Measurements from ENCODE around the gene OR4F6.
"Not testable (repeated sequence)": the region's sequence is repeated elsewhere in the genome, so short reads cannot be mapped to it uniquely, and the experiment has no call there.

DNA sequence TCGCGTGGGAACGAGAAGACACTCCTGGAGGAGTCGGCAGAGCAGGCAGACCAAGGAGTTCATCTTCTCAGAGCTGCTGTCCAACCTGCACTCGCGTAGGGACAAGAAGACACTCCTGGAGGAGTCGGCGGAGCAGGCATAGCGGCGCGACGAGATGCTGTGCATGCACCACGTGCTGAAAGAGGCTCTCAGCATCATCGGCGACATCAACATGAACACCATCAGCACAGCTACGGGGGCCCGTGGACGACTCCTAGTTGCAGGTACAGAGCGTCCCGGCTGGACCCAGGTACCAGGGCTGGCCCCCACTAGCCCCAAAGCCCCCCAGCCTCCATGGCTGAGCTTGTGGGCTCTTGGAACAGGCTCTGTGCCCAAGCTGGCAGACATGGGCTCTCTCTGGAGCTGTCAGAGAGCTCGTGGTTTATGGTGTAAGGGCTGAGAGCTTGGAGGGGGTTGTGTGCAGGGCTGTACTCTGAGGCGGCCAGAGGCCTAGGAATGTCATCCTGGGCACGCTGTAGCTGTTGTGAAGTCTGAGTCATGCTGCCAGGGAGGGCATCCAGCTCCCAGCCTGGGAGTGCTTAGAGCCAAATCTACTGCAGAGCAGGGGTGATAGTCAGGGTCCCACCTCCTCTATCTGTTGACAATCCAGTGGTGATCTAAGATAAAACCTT lies 38.5 kb upstream of the OR4F6 start:
- not testable (repeated sequence) for TF ChIP-seq GABPB1 (CRISPR knock-in tag; IDR thresholded peaks at IDR 0.05); SOX15 (CRISPR knock-in tag; IDR thresholded peaks at IDR 0.05); ELF4 (CRISPR knock-in tag; IDR thresholded peaks at IDR 0.05; ENCODE audit: low read depth); CREM (CRISPR knock-in tag; IDR thresholded peaks at IDR 0.05); SMAD3 (CRISPR knock-in tag; IDR thresholded peaks at IDR 0.05; ENCODE audit: borderline replicate concordance)
- TF ChIP-seq, protein P1, sequence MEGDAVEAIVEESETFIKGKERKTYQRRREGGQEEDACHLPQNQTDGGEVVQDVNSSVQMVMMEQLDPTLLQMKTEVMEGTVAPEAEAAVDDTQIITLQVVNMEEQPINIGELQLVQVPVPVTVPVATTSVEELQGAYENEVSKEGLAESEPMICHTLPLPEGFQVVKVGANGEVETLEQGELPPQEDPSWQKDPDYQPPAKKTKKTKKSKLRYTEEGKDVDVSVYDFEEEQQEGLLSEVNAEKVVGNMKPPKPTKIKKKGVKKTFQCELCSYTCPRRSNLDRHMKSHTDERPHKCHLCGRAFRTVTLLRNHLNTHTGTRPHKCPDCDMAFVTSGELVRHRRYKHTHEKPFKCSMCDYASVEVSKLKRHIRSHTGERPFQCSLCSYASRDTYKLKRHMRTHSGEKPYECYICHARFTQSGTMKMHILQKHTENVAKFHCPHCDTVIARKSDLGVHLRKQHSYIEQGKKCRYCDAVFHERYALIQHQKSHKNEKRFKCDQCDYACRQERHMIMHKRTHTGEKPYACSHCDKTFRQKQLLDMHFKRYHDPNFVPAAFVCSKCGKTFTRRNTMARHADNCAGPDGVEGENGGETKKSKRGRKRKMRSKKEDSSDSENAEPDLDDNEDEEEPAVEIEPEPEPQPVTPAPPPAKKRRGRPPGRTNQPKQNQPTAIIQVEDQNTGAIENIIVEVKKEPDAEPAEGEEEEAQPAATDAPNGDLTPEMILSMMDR (IDR thresholded peaks at IDR 0.05) = not testable (repeated sequence)
- TF ChIP-seq, protein P2, sequence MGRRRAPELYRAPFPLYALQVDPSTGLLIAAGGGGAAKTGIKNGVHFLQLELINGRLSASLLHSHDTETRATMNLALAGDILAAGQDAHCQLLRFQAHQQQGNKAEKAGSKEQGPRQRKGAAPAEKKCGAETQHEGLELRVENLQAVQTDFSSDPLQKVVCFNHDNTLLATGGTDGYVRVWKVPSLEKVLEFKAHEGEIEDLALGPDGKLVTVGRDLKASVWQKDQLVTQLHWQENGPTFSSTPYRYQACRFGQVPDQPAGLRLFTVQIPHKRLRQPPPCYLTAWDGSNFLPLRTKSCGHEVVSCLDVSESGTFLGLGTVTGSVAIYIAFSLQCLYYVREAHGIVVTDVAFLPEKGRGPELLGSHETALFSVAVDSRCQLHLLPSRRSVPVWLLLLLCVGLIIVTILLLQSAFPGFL (CRISPR knock-in tag; IDR thresholded peaks at IDR 0.05; ENCODE audit: borderline replicate concordance) = not testable (repeated sequence)
- TF ChIP-seq, protein P3, sequence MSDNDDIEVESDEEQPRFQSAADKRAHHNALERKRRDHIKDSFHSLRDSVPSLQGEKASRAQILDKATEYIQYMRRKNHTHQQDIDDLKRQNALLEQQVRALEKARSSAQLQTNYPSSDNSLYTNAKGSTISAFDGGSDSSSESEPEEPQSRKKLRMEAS (CRISPR knock-in tag; IDR thresholded peaks at IDR 0.05) = not testable (repeated sequence)
- TF ChIP-seq, protein P4, sequence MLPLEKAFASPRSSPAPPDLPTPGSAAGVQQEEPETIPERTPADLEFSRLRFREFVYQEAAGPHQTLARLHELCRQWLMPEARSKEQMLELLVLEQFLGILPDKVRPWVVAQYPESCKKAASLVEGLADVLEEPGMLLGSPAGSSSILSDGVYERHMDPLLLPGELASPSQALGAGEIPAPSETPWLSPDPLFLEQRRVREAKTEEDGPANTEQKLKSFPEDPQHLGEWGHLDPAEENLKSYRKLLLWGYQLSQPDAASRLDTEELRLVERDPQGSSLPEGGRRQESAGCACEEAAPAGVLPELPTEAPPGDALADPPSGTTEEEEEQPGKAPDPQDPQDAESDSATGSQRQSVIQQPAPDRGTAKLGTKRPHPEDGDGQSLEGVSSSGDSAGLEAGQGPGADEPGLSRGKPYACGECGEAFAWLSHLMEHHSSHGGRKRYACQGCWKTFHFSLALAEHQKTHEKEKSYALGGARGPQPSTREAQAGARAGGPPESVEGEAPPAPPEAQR (CRISPR knock-in tag; IDR thresholded peaks at IDR 0.05) = not testable (repeated sequence)
- TF ChIP-seq, protein P5, sequence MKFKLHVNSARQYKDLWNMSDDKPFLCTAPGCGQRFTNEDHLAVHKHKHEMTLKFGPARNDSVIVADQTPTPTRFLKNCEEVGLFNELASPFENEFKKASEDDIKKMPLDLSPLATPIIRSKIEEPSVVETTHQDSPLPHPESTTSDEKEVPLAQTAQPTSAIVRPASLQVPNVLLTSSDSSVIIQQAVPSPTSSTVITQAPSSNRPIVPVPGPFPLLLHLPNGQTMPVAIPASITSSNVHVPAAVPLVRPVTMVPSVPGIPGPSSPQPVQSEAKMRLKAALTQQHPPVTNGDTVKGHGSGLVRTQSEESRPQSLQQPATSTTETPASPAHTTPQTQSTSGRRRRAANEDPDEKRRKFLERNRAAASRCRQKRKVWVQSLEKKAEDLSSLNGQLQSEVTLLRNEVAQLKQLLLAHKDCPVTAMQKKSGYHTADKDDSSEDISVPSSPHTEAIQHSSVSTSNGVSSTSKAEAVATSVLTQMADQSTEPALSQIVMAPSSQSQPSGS (CRISPR knock-in tag; IDR thresholded peaks at IDR 0.05; ENCODE audit: borderline replicate concordance, low read depth) = not testable (repeated sequence)
- TF ChIP-seq, protein P6, sequence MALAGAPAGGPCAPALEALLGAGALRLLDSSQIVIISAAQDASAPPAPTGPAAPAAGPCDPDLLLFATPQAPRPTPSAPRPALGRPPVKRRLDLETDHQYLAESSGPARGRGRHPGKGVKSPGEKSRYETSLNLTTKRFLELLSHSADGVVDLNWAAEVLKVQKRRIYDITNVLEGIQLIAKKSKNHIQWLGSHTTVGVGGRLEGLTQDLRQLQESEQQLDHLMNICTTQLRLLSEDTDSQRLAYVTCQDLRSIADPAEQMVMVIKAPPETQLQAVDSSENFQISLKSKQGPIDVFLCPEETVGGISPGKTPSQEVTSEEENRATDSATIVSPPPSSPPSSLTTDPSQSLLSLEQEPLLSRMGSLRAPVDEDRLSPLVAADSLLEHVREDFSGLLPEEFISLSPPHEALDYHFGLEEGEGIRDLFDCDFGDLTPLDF (CRISPR knock-in tag; IDR thresholded peaks at IDR 0.05) = not testable (repeated sequence)
